Urothelium cell line (cell line): ENCODE measurements around the gene LDLR.
"Not testable (repeated sequence)": the region's sequence is repeated elsewhere in the genome, so short reads cannot be mapped to it uniquely, and the experiment has no call there.

ENCODE experiments used
- DNase-seq: peaks from one replicate; pipeline ENCODE4 v3.0.0; 2011; ENCODE audit warnings: low spot score, mixed read lengths
- FAIRE-seq: peaks from 2 replicates; lab custom pipeline; 2011; peaks lifted over from hg19 to GRCh38; lab: Jason Lieb, UNC

LDLR gene

DNA sequence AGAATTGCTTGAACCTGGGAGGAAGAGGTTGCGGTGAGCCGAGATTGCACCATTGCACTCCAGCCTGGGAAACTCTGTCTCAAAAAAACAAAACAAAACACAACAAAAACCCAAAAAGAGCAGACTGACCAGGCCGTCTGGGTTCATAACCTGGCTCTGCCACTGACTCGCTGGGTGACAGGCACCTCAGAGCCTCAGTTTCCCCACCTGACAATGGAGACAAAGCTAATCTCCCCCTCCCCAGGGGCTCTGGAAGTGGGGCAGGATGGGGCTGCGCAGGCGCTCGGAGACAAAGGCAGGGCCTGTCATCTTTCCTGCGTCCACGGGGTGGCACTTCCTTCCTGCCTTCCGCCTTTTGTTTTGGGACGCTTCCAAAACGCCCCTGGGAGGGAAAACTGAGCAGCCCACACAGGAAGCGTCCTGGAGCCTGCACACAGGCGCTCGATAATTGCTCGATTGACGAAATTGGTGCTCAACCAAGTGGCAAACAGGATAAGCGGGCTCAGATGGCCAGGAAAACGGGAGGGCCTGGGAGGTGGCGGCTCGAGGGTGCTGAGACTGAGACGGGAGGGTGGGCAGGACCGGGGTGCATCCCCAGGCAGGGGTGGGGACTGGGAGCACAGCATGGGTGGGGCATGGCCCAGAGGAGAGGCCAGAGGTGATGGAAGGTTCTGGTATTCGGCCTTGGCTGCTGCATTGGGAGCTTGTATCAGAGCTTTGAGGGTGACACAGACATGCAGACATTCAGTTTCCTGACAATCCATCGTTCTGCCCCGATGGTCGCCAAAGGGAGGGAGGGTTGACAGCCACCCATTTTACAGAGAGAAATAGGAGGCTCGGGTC lies 48.5 kb downstream of the LDLR start:
- no peak for FAIRE-seq
- DNase-seq: peak; percentile 71

DNA sequence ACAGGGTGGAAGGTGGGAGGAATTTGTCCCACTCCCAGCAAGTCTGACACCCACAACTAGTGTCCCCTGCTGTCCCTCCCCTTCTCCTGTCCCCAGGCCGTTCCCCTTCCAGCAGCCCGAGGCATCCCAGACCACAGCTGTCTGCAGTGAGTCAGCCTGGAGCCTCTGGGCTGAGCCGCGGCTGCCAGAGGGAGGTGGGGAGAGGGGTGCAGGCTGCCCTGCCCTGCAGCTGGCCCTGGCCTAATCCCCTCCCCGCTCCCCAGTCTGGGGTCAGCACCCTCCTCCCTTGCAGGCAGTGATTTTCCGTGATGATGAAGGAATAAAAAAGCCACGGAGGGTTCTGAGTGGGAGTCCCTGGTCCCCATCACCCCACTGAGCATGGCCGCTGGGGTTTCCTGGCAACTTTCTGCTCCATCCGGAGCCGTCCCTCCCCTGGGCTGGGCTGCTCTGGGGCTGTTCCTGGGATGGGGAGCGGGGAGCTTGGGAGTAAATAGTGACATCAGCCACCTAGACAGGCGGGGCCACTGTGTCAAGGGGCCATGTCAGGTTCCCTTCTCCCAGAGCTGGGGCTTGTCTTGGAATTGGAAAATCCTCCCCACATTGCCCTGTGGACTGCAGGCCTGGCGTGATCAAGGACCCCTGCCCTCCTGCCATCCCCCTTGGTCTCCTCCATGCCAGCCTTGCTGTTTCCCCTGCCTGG lies 49.5 kb downstream of the LDLR start:
- no peak for FAIRE-seq
- DNase-seq: peak; percentile 71

DNA sequence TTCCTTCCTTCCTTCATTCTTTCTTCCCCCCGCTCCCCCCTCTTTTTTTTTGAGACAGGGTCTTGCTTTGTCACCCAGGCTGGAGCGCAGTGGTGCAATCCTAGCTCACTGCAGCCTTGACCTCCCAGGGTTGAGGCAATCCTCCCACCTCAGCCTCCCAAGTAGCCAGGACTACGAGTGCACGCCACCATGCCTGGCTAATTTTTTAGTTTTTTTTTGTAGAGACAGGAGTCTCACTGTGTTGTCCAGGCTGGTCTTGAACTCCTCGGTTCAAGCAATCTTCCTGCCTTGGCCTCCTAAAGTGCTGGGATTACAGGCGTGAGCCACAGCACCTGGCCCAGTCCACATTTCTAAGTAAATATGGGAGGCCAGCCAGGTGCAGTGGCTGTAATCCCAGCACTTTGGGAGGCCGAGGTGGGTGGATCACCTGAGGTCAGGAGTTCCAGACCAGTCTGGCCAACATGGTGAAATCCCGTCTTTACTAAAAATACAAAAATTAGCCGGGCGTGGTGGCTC lies 50.8 kb downstream of the LDLR start:
- not testable (repeated sequence) for FAIRE-seq, DNase-seq

DNA sequence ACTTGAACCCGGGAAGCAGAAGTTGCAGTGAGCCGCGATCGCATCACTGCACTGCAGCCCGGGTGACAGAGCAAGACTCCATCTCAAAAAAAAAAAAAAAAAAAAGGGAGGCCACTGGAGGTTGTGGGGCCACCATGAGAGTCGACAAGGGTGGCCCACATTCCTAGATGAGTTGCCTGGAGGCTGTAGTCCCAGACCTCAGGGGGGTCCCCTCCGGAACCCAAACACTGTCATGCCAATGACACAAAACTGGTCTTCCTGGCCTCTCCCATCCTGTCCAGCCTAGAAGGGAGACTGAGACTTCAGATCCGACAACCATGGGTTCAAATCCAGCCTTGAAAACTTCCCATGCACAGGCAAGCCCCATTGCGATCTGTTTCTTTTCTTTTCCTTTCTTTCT lies 51.6 kb downstream of the LDLR start:
- DNase-seq: no peak
- no peak for FAIRE-seq

DNA sequence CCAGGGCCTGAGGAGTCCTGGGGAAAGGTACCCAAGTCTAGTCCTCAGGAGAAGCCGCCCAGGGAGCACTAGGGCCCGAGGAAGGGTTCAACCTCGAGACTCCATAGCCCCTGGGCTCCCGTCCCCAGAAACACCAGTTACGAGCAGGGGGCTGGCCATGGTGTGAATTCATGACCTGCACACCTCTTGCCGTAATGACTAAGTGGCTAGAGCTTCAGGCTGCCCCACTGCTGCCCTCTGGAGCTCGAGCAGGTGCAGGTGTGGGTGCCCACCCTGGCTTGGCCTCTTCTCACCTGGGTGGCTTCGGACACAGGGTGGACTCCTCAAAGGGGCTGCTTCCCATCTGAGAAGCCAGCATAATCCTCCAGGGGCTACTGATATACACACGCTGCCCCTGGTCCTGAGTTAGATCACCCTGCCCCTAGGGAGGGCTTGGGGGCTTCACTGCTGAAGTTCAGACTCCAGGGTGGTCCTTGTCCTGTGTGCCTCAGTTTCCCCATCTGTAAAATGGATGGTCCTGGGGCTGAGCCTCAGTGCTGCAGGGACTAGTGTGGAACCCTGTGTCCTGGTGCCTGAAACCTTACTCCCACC lies 52.8 kb downstream of the LDLR start:
- no peak for FAIRE-seq
- no peak for DNase-seq

DNA sequence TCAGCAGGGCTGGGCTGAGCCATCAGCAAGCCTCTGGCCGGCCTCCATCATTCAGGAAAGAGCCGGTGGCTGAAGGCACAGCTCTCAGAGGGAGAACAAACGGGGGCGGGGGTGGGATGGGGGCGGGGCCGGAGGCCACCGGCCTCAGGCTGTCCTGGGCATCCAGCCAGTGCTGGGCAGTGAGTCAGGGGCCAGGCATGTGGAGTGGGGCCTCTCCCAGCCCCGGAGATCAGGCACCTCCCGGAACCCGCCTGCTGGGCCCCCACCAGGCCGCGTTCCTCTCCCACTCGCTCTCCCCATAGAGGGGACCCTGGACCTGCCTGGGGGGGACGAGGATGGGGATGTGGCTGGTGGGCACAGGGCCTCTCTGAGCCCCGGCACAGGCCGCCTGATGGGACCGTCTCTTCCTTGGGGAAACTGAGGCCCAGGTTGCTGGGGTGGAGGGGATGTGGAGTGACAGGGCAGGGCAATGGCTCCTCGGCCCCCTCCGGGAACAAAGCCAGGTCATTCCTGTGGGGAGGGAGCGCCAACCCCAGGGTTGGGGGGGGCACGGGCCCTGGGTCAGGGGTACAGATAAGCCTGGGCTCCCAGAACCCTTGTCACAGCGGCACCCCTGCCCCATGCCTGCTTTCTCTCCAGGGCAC lies 53.4 kb downstream of the LDLR start:
- DNase-seq: peak; percentile 90
- no peak for FAIRE-seq

DNA sequence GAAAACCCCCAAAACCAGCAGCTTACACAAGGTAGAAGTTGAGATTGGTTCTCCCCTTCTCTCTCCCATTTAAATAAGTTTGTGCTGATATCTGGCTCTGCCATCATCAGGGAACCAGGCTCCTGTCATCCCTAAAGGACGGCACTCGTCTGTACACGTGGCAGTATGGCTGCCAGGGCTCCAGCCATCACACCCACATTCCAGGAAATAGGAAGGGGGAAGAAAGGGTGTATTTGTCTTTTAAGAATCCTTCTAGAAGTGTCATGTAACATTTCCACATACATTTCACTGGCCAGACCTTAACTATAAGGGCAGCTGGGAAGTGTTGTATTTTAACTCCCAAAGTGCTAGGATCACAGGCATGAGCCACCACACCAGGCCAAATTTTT lies 56.3 kb downstream of the LDLR start:
- no peak for FAIRE-seq
- DNase-seq: no peak

DNA sequence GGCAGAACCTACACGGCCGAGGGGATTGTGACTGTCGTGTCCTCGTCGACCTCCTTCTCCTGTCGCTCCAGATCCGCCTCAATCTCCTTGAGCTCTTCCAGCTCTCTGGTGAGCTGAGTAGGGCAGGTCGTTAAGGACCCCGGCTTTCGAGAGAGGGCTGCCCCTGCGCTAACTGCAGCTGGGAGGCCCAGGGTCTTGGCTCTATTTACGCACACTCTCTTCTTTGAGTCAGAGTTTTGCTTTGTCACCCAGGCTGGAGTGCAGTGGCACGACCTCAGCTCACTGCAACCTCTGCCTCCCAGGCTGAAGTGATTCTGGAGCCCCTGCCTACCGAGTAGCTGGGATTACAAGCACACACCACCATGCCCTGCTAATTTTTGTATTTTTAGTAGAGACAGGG lies 58.7 kb downstream of the LDLR start:
- DNase-seq: no peak
- FAIRE-seq: no peak

DNA sequence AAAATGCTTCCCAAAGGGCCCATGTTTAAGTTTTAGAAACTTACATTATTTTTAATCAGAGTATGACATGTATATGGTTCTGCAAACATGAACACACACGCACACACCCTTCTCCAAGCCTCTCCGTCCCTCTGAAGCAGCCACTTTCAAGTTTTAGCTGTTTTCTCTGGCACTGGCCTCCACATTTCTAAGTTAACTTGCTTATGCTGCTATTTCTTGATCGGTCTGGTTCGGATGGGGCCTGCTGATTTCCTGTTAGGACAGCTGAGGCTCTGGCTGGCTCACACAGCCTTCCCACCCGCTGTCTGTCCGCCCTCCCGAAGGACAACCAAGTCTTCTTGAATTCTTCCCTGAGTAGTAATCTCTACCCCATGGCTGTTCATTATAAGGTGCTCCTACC lies 61.9 kb downstream of the LDLR start:
- no peak for DNase-seq
- FAIRE-seq: no peak

DNA sequence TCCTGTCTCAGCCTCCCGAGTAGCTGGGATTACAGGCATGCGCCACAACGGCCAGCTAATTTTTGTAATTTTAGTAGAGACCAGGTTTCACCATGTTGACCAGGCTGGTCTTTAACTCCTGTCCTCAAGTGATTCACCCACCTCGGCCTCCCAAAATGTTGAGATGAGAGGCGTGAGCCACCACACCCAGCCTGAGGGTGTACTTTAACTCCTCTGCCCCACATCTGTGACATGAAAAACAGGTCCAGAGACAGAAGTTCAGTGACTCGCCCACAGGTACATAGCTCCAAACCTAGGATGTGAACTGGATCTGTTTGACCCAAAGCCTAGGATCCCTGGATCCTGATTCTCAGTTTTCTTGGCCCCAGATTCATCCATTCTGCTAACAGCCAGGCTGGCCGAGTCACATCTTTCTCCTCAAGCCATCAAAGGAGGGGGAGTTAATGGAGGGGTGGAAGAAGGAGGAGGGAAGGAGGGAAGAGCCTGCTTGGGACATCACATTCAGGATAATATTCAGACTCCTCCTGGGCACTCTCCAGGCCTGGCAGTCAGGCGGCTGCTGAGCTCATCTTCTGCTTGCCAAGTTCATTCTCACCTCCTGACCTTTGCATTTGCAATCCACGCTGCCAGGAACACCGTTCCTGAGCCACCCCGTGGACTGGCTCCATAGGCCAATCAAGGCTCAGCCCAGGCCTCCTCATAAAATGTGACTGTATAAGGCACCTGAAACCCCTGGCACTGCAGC lies 63.2 kb downstream of the LDLR start:
- DNase-seq (no peak), FAIRE-seq (no peak)

DNA sequence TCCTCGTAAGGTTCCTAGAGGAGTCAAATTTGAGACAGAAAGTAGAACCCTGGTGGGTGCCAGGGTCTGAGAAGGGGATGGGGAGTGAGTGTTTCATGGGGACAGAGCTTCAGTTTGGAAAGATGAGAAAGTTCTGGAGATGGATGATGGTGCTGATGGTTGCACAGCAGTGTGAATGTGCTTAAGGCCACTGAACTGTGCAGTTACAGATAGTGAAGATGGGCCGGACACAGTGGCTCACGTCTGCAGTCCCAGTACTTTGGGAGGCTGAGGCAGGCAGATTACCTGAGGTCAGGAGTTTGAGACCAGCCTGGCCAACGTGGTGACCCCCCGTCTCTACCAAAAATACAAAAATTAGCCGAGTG lies 65.4 kb downstream of the LDLR start:
- DNase-seq (no peak), FAIRE-seq (no peak)

DNA sequence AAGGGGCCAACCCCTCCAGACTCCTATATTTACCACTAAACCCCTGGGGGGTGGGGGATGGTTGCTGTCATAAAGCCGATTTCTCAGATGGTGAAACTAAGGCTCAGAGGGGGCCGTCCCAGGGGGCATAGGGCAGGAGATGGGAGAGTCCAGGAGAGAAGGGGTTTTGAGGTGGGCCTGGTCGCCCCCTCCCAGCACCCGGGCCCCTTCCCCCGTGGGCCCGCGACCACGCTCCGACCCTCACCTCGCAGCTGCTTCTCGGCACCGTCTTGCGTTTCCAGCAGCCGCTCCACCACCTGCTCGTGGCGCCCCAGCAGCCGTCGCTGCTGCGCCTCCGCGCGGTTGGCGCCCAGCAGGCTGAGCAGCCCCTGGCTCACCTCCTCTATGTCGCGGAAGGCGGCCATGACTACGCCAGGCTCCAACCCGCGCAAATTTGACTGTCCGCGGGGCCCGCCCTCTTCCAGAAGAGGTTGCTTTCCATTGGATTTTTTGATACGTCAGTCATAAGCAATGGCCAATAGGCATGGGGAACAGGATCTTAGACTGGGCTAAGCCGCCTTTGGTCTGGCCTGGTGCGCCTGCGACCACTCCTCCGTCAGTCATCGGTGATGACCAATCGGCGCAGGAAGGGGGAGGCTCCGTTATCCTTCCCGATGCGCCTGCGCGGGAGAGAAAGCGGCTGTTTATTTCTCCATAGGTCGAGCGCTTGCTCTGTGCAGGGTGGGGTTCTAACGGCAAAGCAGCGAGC lies 66.3 kb downstream of the LDLR start, which contains the start of gene SPC24:
Gene SPC24, minus strand, starts transcription at position 410 of the 748 bp plus-strand sequence. Its CDS starts 6 bp downstream, at position 404.
- DNase-seq (peak; percentile 98), FAIRE-seq (no peak)

DNA sequence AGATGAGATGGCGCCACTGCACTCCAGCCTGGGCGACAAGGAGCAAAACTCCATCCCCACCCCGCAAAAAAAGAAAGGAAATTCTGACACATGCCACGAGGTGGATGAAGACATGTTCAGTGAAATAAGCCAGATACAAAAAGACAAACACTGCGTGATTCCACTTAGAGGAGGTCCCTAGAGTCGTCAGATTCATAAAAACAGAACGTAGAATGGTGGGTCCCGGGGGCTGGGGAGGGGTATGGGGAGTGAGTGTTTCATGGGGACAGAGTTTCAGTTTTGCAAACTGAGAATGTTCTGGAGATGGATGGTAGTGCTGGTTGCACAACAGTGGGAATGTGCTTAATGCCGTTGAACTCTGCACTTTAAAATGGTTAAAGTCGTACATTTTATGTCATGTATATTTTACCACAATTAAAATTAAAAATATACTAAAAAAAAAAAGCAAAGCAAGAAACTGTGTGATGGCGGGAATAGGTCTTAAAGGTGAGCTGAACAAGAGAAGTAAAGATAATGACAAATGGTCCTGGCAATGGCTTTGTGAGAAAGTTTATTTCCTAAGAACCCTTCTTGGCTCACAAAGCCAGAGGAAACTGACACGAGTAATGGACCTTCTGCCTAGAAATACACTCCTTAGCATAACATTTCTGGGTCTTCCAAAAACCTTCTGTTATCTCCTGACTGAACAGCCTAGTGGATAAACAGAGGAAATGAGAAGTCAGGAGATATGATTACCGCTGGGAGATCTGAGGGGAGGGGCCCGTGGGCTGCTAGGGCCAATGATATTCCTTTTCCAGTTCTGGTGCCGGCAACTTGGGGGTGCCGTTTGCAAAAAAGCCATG lies 70.6 kb downstream of the LDLR start:
- no peak for DNase-seq
- no peak for FAIRE-seq

DNA sequence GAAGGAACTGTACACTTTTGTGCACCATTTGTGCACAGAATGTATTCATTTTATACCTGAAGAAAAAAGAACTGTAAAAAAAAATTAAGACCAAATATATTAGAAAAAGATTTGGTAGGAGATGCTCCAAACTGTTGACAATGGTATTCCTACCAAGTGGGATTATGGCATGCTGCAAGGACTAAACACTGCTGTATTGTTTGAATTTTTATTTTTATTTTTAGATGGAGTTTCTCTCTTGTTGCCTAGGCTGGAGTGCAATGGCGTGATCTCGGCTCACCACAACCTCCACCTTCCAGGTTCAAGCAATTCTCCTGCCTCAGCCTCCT lies 71.1 kb downstream of the LDLR start:
- not testable (repeated sequence) for DNase-seq, FAIRE-seq

DNA sequence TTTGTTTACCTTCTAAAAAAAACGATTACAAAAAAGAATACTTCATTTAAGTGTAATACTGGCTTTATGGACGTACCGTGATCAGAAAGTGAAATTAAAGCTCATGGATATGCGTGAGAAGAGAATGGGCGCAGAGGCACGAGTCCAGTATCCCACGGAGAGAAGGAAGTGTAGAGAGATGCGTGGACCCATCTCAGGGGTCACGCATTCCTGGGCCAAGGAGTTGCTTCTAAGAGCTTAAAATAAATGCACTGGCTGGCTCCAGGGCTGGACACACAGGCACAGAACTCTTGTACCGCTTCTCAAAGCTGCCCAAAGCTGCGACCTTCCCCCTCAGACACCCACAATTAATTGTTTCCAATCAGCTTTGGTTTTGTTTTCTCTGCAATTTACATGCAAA lies 75.0 kb downstream of the LDLR start:
- FAIRE-seq: no peak

DNA sequence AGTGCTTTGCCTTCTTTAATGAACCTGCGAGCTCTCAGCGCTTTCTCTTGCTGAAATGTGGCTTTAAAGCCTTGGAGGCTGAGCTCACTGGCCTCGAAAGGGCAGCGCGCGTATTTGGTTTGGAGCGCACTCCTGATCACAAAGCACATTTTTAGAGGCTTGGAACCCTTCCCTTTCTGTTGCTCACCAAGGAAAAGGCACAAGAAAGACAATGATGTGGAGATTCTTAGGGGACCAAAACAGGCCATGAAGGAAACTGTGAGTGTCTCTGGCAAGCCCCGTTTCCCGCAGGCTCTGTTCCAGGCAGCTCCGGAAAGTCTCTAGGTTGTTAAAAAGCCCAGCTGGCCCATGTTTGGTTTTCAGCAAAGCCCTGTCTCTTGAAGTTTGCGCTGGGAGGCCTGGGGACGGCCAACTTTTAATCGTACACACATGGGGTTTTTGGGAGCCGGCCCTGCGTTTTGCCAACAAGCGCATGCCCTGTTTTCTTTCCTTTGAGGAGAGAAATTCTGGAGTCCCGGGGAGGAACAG lies 75.7 kb downstream of the LDLR start:
- FAIRE-seq (no peak), DNase-seq (no peak)

More for the DNA sequence above, 75.0 kb downstream of the LDLR start:
- DNase-seq: no peak

DNA sequence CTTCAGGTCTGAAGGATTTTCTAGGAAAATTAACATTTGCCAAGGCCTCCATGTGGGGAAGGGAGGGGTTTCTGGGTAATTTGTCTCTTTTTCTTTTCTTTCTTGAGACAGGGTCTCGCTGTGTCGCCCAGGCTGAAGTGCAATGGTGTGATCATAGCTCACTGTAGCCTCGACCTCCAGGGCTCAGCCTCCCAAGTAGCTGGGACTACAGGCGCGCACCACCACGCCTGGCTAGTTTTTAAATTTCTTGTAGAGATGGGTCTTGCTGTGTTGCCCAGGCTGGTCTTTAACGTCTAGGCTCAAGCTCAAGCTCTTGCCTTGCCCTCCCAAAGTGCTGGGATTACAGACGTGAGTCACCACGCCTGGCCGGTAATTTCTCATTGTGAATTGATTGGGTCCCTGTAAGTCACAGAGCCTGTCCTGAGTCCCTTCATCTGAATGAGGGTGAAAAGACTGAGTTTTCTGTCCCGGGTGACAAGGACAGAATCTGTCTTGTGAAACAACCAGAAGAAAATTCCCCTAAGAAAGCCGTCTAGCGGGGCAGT lies 76.3 kb downstream of the LDLR start:
- FAIRE-seq (no peak), DNase-seq (no peak)
